SIG-M5 treated with dmso at 0.1 percent for 504 hours (cell line): ENCODE measurements around the gene FAM180A.
"Not testable (repeated sequence)": the region's sequence is repeated elsewhere in the genome, so short reads cannot be mapped to it uniquely, and the experiment has no call there.

ENCODE experiments used
- DNase-seq: peaks from one replicate; lab custom pipeline; 2025; ENCODE audit not compliant: unreplicated experiment; lab: John Stamatoyannopoulos, UW

The FAM180A gene

DNA sequence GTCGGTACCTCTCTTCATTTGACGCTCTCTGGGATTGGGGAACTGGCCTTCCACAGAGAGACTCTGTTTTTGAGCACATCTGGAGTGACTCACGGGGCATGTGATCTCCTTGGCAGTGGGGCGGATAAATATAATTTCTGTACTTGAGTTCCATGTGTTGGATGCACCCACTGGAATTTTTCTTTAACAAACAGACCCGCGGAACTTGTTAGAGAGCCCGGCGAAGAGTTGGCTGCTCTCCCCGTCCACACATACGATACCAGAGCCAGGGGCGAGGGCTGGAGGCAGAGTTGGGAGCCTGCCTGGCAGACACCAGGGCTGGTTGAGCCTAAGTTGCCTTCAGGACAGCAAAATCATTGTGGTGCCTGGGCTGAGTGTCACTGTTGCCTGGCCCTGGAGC, at the start of gene FAM180A:
TSS of gene FAM180A (minus strand) at position 44 of the 400 bp plus-strand sequence. CDS start 233 bp downstream, outside the sequence.
- DNase-seq = no peak

DNA sequence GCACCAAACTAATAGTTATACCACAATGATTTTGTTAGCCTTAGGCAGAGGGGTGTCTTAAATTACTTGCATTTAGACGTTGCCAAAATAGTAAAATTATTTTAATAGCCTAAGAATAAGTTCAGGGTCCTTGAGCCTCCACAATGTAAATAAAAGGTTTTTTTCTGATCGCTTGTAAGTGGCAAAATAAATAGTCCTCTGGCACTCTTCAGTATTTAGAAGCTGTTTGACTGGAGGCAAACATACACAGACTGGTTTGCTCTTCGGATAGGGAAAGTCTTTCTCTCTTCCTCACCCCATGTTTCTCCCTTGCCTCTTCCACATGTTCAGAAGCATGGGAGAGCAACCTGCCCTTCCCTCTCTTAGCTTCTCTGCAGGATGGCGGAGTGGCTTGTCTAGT, 49.5 kb upstream of the FAM180A start:
- DNase-seq = no peak

DNA sequence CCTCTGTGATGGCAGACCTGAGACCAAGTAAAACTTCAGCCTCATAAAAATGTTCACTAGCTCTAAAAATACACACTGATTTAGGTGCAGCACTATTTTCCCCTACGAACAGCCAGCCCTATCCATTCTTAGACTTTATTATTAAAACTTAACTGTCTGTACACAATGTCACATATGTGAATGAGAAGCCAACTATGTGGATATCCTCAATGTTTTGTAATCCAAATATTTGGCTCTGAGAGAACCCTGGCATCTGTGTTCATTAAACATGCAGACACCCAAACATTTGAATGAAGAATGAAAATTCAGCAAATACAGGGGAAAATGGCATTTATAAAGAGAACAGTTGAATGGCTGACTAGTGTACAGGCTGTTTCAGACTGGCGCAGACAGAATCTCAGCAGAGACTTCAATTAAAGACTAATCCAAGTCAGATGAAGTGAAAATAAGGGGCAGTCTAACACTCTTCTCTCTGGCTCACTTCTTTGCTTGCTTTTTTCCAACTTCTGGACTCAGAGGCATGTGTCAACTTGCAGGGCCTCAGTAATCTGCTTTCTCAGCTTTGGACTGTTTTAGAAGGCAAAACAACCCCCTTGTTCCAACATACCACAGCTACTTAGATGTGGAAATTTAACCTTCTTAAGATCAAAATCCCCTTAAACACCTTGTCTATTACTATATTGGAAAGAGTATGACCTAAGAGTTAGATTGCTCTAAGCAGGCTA, 47.4 kb upstream of the FAM180A start:
- no peak for DNase-seq

DNA sequence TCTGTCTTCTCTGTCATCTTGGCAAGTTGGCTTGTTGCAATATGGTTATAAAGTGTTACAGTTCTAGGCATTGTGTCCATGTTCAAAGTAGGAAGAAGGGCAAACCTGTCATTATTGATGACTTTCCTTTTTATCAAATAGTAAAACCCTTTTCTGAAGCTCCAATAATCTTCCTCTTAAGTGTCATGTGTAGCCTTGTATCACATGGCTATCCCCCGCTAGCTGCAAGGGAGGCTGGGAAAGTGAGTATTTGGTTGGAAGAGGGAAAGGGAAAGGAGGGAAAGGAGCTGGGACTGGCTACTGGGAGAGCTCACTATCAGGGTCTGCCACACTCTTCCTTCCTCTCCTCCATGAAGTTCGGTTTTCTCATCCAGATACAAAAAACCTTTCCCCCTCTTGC, 45.2 kb upstream of the FAM180A start:
- DNase-seq = no peak

DNA sequence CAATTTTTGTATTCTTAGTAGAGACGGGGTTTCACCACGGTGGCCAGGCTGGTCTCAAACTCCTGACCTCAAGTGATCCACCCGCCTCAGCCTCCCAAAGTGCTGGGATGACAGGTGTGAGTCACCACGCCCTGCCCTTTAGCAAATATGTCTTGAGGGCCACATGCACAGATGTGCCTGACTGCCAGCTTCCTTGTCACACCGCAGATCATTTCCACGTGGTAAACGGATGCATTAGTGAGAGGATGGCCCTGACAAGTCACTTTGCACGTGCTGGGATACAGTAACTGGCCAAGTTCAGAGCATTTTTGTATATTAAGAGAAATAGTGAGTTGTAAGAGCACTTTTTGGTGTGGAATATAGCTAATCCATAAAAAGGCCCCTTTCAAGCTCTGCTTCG, 44.3 kb upstream of the FAM180A start:
- no peak for DNase-seq

DNA sequence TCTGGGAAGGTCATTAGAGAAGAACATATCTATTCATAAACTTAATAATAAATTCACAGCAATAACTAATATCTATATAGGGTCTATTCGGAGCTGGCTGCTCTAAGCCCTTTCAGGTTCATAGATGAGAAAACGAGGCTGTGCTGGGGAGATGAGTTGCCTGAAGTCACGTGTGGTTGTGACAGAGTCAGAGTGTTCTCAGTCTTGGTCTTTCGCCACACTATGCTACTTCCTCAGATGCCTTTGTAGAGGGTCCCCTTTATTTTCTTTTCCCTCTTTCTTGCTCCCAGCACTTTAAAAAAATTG, 43.7 kb upstream of the FAM180A start:
- DNase-seq = peak; percentile 82

DNA sequence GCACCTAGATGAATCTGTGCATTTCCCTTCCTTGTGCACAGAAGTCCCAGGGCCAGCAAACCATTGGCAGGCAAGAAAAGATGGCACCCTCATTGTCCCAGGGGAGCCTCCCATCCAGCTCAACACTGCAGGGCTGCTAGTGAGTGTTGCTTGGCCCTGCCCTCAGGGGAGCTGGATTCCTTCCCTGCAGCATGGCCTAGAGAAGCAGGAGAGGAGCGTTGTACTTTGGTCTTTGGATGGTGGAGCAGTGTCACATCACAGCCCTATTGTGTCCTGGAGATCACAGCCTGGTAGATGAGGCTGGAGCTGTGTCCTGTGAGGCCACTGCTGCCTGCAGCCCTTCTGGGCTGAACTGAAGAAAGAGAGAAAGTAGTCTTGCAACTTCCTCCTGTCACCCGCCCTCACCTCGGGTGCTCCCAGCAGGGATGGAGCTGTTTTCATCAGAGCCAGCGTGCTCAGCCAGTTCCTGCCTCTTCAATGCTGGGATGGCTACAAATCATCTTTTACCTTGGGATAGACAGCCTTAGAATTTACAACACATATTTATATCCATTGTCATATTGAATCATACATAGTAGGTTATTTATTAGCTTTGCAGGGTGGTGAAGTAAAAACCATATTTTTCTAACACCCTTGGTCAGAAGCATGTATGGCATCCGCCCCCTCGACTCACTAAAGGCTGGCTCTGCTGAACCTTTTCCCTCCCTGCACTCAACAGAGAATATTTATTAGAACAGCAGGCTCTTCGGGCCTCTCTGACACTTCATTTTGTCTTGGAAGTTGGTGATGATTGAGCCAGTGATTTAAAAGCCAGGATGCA, 43.1 kb upstream of the FAM180A start:
- peak; percentile 53 for DNase-seq

DNA sequence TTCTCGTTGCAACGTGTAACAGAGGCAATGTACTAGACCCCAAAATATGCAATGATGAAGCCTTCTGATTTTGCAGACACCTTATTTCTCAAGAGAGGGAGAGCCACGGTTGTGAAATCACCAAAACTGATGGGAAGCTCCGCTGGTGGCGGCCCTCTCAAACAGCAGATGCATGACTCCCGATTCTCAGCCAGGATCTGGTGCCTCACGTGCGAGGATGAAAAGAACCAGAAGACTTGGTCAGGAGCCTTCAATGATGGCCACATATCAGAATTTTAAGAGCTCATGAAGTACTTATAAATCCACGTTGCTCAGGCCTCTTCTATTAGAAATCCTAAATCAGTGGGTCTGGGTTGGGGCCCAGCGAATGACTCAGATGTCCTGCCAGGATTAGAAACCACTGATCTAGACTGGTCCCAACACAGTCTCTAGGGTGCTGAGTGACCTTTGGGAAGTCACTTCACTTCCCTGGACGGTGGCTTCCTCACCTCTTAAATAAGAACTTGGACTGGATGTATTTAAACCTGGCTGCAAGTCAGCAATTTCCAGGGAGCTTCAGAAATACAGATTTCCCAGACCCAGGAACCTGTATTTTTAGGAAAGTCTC, 41.9 kb upstream of the FAM180A start:
- peak; percentile 22 for DNase-seq

DNA sequence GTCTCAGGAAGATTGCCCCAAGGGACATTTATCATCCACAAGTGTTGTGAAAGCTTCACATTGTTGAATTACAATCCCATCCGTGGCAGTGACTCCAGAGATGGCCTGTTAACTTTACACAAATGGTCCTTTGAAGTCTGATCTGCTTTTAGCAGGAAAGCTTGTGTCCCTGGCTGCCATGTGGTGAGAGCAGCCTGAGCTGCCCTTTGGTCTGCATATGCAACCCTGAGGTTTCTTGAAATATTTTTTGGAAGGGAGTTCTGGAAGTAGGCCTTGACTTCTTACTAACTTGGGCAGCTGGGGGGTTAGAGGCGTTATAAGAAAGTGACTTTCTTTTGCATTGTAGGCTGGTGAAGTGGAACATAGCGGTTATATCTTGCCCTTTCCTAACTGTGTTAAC, 41.3 kb upstream of the FAM180A start:
- no peak for DNase-seq

DNA sequence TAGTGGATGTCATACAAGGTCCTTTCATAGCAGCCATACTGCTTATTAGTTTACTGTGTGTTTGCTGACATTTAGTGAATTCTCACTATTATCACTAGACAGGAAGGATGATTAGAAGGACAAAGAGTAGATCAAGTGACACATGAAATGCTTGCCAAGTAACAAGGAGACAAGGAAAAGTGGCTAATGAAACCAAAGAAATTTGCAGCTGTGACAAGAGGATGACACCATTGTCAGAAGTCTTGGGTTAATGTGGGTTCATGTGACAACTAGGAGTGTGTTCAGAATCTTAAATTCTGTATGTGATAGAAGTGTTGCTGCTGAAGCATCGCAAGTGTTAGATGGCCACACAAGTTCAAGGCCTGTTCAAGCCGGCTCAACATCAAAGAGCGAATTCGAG, 40.8 kb upstream of the FAM180A start:
- no peak for DNase-seq

DNA sequence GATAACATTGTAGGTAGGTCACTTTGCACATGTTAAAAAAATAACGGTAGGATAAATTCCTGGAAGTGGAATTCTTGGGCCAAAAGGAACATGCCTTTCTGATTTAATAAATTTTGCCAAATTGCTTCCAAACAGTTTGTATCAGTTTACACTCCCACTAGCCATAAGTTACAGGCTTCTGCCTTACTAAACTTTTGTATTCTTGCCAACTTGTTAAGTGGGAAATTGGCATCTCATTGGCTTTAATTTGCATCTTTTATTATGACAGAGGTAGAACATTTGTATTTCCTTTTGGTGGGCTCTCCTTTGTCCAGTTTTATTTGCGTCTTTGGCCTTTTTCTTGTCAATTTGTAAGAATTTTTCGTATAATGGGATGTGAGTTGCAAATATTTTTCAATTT, 38.3 kb upstream of the FAM180A start:
- no peak for DNase-seq

DNA sequence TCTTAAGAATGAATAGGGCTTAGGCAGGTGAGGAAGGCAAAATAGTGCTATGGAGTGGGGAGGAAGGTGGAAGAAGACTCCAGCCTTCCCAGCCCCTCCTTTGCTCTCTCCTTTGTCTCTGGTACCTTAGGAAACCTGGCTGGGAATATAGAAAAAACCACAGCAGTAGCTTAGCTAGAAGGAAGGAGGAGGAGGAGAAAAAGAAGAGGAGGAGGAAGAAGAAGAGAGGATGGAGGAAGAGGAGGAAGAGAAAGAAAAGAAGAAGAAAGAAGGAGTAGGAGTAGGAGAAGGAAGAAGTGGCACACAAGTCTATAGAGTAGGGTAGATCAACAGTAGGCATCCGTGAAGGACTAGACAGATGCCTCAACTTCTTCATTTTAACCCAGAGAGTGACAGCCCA, 36.5 kb upstream of the FAM180A start:
- no peak for DNase-seq

DNA sequence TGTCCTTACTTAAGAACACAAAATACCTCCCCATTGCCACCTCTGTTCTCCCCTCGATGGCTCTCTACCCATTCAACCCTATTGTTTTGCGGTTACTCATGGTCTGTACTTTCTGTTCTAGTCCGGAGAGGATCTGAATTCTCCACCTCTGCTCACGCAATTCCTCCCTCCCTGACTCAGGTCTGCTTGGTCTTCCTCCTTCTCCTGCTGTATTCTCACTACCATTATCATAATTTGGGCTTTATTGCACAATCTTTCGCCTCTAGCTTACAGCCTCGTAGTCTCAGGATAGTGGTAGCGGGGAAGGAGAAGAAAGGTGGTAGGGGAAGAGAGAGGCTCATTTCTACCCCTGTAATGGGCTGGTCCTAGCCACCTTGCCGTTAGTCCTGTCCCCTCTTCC, 35.4 kb upstream of the FAM180A start:
- DNase-seq = no peak

DNA sequence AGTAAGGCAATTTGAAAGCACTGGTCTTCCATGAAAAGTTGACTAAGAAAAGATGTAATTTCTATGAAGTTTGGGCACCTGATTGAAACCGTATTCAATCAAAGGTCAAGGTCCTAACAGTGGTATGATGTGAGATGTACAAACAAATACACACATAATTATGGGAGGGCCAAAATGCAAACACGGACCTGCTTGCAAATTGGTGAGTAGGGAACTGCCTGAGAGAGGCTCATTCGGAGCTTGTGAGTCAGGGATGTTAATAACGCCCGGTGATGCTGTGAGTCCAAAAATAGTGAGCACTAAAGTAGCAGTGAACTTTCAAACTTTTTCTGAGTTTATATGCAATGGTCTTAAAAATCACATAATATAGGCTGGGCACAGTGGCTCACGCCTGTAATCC, 34.2 kb upstream of the FAM180A start:
- DNase-seq = no peak

DNA sequence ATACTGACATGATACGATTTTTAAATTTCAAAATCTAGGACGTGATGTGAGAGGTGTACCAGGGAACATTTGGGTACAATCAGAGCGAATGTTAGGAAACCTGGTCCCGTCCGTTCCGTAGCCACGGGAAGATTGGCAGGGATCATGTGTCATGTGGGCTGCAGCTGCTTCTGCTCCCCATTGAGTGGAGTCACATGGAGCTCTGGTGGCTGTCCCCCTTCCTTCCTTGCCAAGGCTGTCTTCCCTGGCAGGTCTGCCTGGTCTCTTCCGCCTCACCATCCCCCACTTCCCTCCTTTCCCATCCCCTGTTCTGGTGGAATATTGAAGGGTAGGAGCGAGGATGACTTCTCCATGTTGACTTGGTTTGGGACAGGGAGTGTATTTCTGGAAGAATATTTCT, 33.8 kb upstream of the FAM180A start:
- no peak for DNase-seq

DNA sequence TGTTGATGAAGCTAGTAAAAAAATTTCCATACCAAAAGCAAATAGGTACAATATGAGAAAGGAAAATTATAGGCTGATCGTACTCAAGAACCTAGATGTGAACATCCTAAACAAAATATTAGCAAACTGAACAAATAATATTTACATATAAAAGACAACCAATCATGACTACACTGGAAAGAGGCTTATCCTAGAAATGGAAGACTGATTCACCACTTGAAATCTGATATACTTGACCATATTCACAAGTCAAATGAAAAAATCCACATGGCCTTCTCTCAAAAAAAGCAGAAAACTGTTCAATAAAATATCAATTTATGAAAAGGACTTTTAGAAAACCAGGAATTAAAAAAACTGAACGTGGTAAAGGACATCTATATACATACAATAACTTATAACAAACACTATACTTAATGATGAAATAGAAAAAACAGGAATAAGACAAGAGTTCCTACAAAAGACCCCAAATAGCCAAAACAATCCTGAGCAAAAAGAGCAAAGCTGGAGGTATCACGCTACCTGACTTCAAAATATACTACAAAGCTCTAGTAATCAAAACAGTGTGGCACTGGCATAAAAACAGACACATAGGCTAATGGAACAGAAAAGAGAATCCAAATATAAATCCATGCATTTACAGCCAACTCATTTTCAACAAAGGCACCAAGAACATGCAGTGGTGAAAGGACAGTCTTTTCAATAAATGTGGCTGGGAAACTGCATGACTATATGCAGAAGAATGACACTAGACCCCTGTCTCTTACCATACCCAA, 29.2 kb upstream of the FAM180A start:
- no peak for DNase-seq

DNA sequence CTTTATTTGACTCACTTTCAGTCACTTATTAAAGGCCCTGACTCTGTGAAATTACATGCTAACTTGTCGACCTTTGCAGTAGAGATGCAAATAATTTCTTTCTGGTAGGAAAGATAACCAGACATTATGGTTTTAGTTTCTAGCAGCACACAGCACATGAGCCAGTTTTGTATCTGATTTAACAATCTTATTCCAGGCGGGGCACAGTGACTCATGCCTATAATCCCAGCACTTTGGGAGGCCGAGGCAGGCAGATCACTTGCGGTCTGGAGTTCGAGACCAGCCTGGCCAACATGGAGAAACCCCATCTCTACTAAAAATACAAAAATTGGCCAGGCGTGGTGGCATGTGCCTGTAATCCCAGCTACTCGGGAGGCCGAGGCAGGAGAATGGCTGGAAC, 27.3 kb upstream of the FAM180A start:
- DNase-seq = not testable (repeated sequence)

DNA sequence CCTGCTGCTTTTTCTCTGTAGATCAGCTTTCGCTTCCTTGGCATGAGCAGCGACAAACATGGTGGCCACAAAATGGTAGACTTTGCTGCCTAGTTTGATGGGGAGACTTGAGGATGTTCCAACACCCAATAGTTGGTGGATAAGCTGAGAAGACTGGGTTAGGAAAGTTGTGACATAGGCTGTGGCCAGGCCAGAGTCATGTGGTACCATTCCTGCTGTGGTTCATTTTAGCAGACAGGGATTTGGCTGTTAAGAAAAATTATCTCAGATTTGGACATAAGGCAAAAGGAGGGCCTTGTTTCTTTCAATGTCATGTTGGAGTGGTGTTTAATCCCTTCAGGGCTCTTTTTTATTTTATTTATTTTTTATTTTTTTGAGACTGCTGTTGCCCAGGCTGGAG, 26.6 kb upstream of the FAM180A start:
- DNase-seq = no peak

DNA sequence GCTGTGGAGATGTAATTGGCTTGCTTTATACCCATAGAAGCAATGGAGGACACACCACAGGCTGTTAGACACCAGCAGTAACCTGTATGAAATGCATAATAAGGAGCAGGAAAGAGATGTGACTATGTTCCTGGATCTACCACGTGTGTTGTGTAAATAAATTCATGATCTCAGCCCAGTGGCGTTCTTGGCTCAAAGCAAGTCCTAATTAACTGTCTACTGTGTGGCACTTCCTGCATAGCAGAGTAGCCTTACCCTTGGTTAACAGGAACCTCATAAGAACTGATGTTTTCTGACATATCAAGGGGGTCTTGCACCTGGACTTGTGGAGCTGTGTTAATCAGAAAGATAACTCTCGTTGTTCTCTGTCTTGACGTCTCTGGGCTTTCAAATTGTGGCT, 25.7 kb upstream of the FAM180A start:
- DNase-seq = peak; percentile 41

DNA sequence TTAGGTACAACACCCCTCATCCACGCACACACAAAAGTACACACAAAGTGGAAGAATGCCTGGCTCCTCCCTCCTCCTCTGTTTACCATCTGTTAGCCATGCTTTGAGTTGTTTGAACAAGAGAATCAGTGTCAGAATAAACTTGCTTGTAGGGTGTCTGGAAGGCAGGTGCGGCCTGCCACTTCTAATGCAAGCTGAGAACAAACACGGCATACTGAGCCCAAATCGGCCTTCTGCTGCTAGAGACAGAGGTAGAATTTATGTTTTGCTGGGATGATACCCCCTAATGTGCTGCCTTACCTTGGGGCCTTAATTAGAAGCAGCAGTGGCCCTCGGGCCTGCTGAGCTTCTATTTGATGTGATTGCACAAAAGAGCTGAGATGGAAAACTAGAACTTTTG, 24.9 kb upstream of the FAM180A start:
- no peak for DNase-seq

DNA sequence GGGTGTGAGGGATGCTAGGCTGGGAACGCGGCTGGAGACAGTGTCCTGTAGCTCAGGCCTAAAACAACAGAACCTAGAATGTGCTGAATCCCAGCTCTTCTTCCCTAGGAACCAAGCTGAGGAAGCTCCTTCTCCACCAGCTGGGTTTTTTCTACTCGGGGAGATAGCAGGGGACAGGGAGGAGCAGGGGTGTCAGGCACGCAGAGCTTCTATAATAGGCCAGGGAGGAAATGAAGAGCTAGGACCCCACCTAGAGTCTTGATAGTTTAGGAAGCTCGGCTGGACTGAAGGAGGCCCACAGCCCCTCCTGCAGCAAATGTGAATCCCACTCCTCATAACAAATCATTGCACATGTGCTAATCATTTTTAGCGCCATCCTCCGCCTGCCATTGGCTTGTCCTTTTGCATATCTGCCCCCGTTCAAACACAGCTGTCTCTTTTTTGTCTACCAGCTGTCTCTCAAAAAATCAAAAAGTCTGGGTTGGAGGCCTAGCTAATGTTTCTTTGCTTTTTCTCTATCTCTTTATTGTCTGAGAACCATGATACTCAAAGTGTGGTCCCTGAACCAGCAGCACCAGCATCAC, 24.1 kb upstream of the FAM180A start:
- DNase-seq = no peak
